H1 (cell line): ENCODE data around the gene TNFSF15. TPM values are rescaled to one million over a fixed set of nuclear protein-coding genes. Genes with fewer than 3 reads are reported as not detected.

Experiments
- NANOG ChIP-seq: IDR thresholded peaks from 2 replicates; pipeline ENCODE4 v1.6.1; 2011; ENCODE audit warnings: low read length, low read depth, mild to moderate bottlenecking, inconsistent platforms; ENCODE audit not compliant: insufficient read depth, poor library complexity, severe bottlenecking
- polyA plus RNA-seq, 7 experiments: library from polyadenylated mRNA; depleted of rRNA in 3 of 7; stranded (reverse) in 5 of 7; unstranded in 2 of 7; fragments of >200 nt in 5 of 7; fragments of 200-250 nt in 2 of 7; gene quantifications; 1 replicate in 5 of 7; 2 replicates in 1 of 7; 4 replicates in 1 of 7; pipeline versions ENCODE4 v1.2.1 to v1.2.3, GENCODE V29; 2011 to 2013; ENCODE audit warnings: missing spikeins in 2 of 7, mixed read lengths in 2 of 7
- total RNA-seq: library from RNA; stranded (reverse); fragmentation: NEBNext Ultra II Directional; extraction: Animal tissue kit (Norgen Biotek cat#: 25700); gene quantifications from 2 replicates; pipeline ENCODE4 v1.2.1, GENCODE V29; 2021

TNFSF15 gene
- total and polyA plus RNA-seq, 2 of the 8 experiments (the other 6 are each of a cell fraction or from before 2014, with no cell fraction given) = 0.09 to 0.17 TPM

- no peak for TF ChIP-seq NANOG
Measured at GRCh38 chr9:114746591-114747346, 59.1 kb downstream of the TNFSF15 start (continued).
